Activated CD8-positive, alpha-beta T cell treated with anti-CD3 and anti-CD28 coated beads for 36 hours (primary cell): ENCODE data around the gene SLC5A2. TPM values are rescaled to one million over a fixed set of nuclear protein-coding genes. Genes with fewer than 3 reads are reported as not detected.
"Not testable (repeated sequence)": the region's sequence is repeated elsewhere in the genome, so short reads cannot be mapped to it uniquely, and the experiment has no call there.

ENCODE experiments used
- ATAC-seq: fragments of 200-7000 bp; cut with Tn5 transposase; one replicate; pipeline ENCODE4 v1.10.0; 2021; ENCODE audit warnings: mild to moderate bottlenecking, moderate library complexity
- CTCF ChIA-PET: fragments of 350-600 bp; sonication (Branson Sonifier 250); formaldehyde crosslinking; loops from one replicate; lab custom pipeline; 2021; ENCODE audit warnings: antibody characterized with exemption; lab: Charles Lee
- POLR2A ChIA-PET: fragments of 350-600 bp; sonication (Branson Sonifier 250); formaldehyde crosslinking; loops from one replicate; lab custom pipeline; 2021; ENCODE audit warnings: antibody characterized with exemption; lab: Charles Lee
- DNase-seq: peaks from one replicate; pipeline ENCODE4 v3.0.0-alpha.2; 2020
- H3K27ac Mint-ChIP-seq: one replicate; pipeline ENCODE4 v1.8.0; 2021; ENCODE audit warnings: mild to moderate bottlenecking, mixed read lengths
- H3K27me3 Mint-ChIP-seq: one replicate; pipeline ENCODE4 v1.8.0; 2021; ENCODE audit warnings: mixed read lengths
- H3K36me3 Mint-ChIP-seq: one replicate; pipeline ENCODE4 v1.8.0; 2021; ENCODE audit warnings: low read depth, mixed read lengths
- H3K4me1 Mint-ChIP-seq: one replicate; pipeline ENCODE4 v1.8.0; 2021; ENCODE audit warnings: low read depth, mixed read lengths
- H3K4me3 Mint-ChIP-seq: one replicate; pipeline ENCODE4 v1.8.0; 2021; ENCODE audit warnings: mild to moderate bottlenecking, moderate library complexity, mixed read lengths
- H3K9me3 Mint-ChIP-seq: one replicate; pipeline ENCODE4 v1.8.0; 2021; ENCODE audit warnings: mixed read lengths
- CTCF ChIP-seq: fragments of 200-600 bp; IDR thresholded peaks from one replicate; pipeline ENCODE4 v1.8.0; 2022; ENCODE audit warnings: antibody characterized with exemption, mild to moderate bottlenecking
- intact Hi-C: fragments of 100-400 bp; cut with micrococcal nuclease; formaldehyde crosslinking; loops from one replicate; pipeline ENCODE4 v1.10.0; 2022
- total RNA-seq, 2 experiments: library from RNA; stranded (reverse); gene quantifications; one replicate each; pipeline ENCODE4 v1.2.3, GENCODE V29; 2021

Gene SLC5A2
- total RNA-seq, 2 experiments from 2014 or later: not detected

- Mint-ChIP-seq H3K36me3 (peaks cover 5% of the 10 kb centered on the region), H3K4me1 (no peaks in the 10 kb centered on the region), H3K9me3 (no peaks in the 10 kb centered on the region), H3K27me3 (no peaks in the 10 kb centered on the region), H3K4me3 (no peak overlapping the region), H3K27ac (no peak overlapping the region)
- ATAC-seq: no peak
- CTCF ChIA-PET: interaction anchor here (1.2 kb wide), 1 partner anchor 42 kb away, joined by 3 read pairs; no protein-coding TSS in a partner anchor
- no peak for DNase-seq
- POLR2A ChIA-PET: interaction anchor here (1.4 kb wide), 1 partner anchor 10 kb away, joined by 5 read pairs; the partner anchor contains the start of gene RUSF1
- intact Hi-C loops: no loop called here
- TF ChIP-seq CTCF: no peak
These were observed 15.6 kb downstream of the SLC5A2 start for GRCh38 chr16:31498493-31498892.

DNA sequence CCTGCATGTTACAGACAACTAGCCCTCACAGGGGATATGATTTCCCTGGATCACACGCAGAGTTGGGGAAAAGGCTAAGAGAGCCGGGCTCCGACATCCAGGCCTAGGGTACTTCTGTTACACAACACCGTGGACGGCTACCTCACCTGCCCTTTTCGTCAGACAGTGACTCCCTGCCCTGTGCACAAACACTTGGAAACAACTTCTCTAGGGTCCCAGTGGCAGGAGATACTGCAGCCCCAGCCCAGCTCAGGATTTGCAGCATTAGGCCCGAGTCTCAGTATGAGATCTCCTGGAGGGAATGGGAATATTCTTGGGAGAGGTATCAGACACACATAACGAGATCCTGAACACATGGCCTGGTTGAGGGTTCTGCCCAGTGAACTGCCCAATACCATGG lies 17.0 kb downstream of the SLC5A2 start:
- Mint-ChIP-seq H3K27ac (no peak overlapping the region), H3K4me1 (peaks cover 6% of the 10 kb centered on the region), H3K27me3 (no peaks in the 10 kb centered on the region), H3K4me3 (no peak overlapping the region), H3K36me3 (peaks cover 4% of the 10 kb centered on the region), H3K9me3 (no peaks in the 10 kb centered on the region)
- DNase-seq (no peak), ATAC-seq (no peak)
- ChIA-PET CTCF (no interaction called here), POLR2A (interaction anchor here (0.6 to 1.1 kb wide), 2 partner anchors 13 to 531 kb away, joined by 3 to 4 read pairs; no protein-coding TSS in a partner anchor)
- intact Hi-C loops: loop anchor here (10.0 kb wide), 1 partner anchor 215 kb away; a partner anchor contains a TSS
- TF ChIP-seq CTCF: no peak

DNA sequence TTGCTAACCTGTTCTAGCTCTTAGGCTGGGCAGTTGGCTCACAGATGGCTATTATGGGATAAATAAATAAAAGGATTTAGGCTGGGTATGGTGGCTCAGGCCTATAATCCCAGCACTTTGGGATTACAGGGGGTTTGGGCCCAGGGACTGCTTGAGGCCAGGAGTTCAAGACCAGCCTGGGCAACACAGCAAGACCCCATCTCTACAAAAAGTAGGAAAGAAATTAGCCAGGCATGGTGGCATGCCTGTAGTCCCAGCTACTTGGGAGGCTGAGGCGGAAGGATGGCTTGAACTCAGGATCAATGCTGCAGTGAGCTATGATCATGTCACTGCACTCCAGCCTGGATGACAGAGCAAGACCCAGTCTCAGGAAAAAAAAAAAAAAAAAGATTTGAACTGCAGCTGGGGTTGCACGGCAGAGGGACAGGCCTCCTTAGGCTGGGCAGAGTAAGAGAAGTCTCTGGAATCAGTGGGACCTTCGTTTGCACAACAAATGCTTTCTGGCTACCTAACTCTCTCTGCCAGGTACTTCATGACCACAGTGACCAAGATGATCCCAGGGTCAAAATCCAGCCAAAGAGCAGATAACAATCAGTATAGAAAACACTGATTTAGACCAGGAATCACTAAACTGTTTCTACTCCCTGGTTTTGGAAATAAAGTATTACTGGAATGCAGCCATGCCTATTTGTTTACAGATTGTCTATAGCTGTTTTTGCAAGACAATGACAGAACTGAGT lies 18.5 kb downstream of the SLC5A2 start:
- H3K9me3 Mint-ChIP-seq: no peaks in the 10 kb centered on the region
- no peak for DNase-seq
- no peak overlapping the region for H3K27ac Mint-ChIP-seq
- H3K4me1 Mint-ChIP-seq: peaks cover 21% of the 10 kb centered on the region
- H3K4me3 Mint-ChIP-seq: no peak overlapping the region
- ChIA-PET POLR2A (no interaction called here), CTCF (interaction anchor here (0.8 to 2.7 kb wide), 2 partner anchors 25 to 41 kb away, joined by 3 to 9 read pairs; partner anchors contain the start of gene ARMC5)
- no peak for TF ChIP-seq CTCF
- peaks cover 10% of the 10 kb centered on the region for H3K36me3 Mint-ChIP-seq
- no peaks in the 10 kb centered on the region for H3K27me3 Mint-ChIP-seq
- ATAC-seq: no peak
- intact Hi-C loops: loop anchor here (10.0 kb wide), 1 partner anchor 213 kb away; a partner anchor contains a TSS

DNA sequence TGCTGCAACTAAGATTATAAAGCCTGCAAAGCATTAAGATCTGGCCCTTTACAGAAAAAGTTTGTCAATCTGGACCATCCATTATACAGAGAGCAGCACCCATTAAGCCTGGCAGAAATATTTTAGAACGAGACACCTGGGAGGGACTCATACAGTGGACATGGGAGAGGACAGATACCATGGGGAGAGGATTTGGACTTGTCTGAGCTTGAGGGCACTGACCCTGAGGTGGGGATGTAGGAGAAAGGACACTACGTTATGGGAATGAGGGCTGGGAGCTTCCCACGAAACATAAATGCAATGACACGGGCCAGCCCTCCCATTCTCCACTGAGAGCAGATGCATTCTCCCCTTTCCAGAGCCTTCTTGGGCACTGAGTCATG lies 19.0 kb downstream of the SLC5A2 start:
- H3K4me1 Mint-ChIP-seq: peaks cover 25% of the 10 kb centered on the region
- ChIA-PET CTCF (interaction anchor here (0.8 to 2.7 kb wide), 2 partner anchors 25 to 42 kb away, joined by 3 to 9 read pairs; partner anchors contain the start of gene ARMC5), POLR2A (no interaction called here)
- DNase-seq (no peak), ATAC-seq (no peak)
- no peak for TF ChIP-seq CTCF
- no peaks in the 10 kb centered on the region for H3K9me3 Mint-ChIP-seq
- intact Hi-C loops: loop anchor here (10.0 kb wide), 1 partner anchor 213 kb away; a partner anchor contains a TSS
- H3K27ac Mint-ChIP-seq: no peak overlapping the region
- H3K4me3 Mint-ChIP-seq: no peak overlapping the region
- H3K27me3 Mint-ChIP-seq: no peaks in the 10 kb centered on the region
- peaks cover 10% of the 10 kb centered on the region for H3K36me3 Mint-ChIP-seq

DNA sequence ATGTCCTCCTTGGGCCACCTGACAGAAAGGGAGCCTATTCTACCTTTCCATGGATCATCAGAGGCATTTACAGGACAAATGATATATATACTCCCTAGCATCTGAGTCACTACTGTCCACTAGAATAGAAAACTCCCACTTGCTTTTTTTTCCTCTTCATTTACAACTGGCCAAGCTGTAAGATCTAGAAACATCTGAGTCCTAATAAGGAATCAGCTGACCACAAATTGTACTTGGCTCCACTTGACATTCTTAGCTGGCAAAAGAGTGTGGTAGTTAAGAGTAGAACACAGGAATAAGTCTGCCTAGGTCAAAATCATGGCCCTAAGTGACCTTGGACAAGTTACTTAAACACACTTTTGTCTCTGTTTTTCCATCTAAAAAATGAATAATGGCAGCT lies 20.1 kb downstream of the SLC5A2 start:
- Mint-ChIP-seq H3K4me1 (peaks cover 30% of the 10 kb centered on the region), H3K9me3 (no peaks in the 10 kb centered on the region), H3K27me3 (no peaks in the 10 kb centered on the region), H3K4me3 (no peak overlapping the region), H3K27ac (no peak overlapping the region), H3K36me3 (peaks cover 10% of the 10 kb centered on the region)
- ATAC-seq (no peak), DNase-seq (no peak)
- intact Hi-C loops: loop anchor here (10.0 kb wide), 1 partner anchor 212 kb away; a partner anchor contains a TSS
- POLR2A ChIA-PET: interaction anchor here (1.9 kb wide), 1 partner anchor 15 kb away, joined by 6 read pairs; no protein-coding TSS in a partner anchor
- CTCF ChIA-PET: interaction anchor here (1.3 to 2.7 kb wide), 2 partner anchors 43 to 354 kb away, joined by 3 to 9 read pairs; partner anchors contain the start of gene ARMC5
- no peak for TF ChIP-seq CTCF

DNA sequence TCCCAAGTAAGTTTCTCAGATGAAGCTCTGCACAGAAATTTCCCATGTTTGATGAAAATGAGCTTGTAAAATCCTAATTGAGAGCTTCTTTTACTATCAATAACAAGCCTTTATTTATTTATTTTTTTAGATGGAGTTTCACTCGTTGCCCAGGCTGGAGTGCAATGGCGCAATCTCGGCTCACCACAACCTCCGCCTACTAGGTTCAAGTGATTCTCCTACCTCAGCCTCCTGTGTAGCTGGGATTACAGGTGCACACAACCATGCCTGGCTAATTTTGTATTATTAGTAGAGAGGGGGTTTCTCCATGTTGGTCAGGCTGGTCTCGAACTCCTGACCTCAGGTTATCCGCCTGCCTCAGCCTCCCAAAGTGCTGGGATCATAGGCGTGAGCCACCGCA lies 20.6 kb downstream of the SLC5A2 start:
- ATAC-seq, H3K9me3 Mint-ChIP-seq, H3K27ac Mint-ChIP-seq, H3K27me3 Mint-ChIP-seq, DNase-seq, H3K4me3 Mint-ChIP-seq, H3K36me3 Mint-ChIP-seq: not testable (repeated sequence)
- intact Hi-C loops: loop anchor here (10.0 kb wide), 1 partner anchor 211 kb away; a partner anchor contains a TSS
- ChIA-PET POLR2A (interaction anchor here (1.9 kb wide), 1 partner anchor 16 kb away, joined by 6 read pairs; no protein-coding TSS in a partner anchor), CTCF (interaction anchor here (1.3 to 2.7 kb wide), 2 partner anchors 43 to 353 kb away, joined by 3 to 9 read pairs; partner anchors contain the start of gene ARMC5)
- peaks cover 30% of the 10 kb centered on the region for H3K4me1 Mint-ChIP-seq
